Testis (tissue), 2 donors: Measurements from ENCODE around the gene ERGIC3.

Experiments
- POLR2A ChIP-seq: fragments of 450-650 bp; IDR thresholded peaks from one replicate; pipeline ENCODE4 v1.6.1; 2017; ENCODE audit warnings: antibody characterized with exemption, mild to moderate bottlenecking, moderate library complexity
- TF ChIP-seq, protein P1 (sequence below), 3 experiments: fragments of 450-650 bp in 2 of 3; fragments of 200-600 bp in 1 of 3; sonication (generic) in 1 of 3; IDR thresholded peaks; one replicate each; pipeline ENCODE4 v1.5.1; 2016 to 2019; ENCODE audit warnings: antibody characterized with exemption in 3 of 3, mild to moderate bottlenecking in 2 of 3, moderate library complexity in 1 of 3

- TF ChIP-seq, protein P1, sequence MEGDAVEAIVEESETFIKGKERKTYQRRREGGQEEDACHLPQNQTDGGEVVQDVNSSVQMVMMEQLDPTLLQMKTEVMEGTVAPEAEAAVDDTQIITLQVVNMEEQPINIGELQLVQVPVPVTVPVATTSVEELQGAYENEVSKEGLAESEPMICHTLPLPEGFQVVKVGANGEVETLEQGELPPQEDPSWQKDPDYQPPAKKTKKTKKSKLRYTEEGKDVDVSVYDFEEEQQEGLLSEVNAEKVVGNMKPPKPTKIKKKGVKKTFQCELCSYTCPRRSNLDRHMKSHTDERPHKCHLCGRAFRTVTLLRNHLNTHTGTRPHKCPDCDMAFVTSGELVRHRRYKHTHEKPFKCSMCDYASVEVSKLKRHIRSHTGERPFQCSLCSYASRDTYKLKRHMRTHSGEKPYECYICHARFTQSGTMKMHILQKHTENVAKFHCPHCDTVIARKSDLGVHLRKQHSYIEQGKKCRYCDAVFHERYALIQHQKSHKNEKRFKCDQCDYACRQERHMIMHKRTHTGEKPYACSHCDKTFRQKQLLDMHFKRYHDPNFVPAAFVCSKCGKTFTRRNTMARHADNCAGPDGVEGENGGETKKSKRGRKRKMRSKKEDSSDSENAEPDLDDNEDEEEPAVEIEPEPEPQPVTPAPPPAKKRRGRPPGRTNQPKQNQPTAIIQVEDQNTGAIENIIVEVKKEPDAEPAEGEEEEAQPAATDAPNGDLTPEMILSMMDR (IDR thresholded peaks at IDR 0.05) = no peak
- no peak for TF ChIP-seq POLR2A
These were observed 61.1 kb downstream of the ERGIC3 start for GRCh38 chr20:35602851-35603495.
